HepG2 (cell line): ENCODE measurements around the gene CCDC191.

Experiments
- CCAR2 ChIP-seq: fragments of 200-400 bp; formaldehyde crosslinking; optimal IDR thresholded peaks from 2 replicates; pipeline ENCODE3; 2018; ENCODE audit warnings: low read depth, mild to moderate bottlenecking, low read length, moderate library complexity
- CTCF ChIP-seq: sonication (generic); formaldehyde crosslinking; IDR thresholded peaks from 2 replicates; pipeline ENCODE4 v1.5.0; 2020; ENCODE audit warnings: mild to moderate bottlenecking, missing genetic modification reagents, moderate library complexity
- DRAP1 ChIP-seq: IDR thresholded peaks from 2 replicates; pipeline ENCODE4 v1.6.1; 2016; ENCODE audit warnings: missing genetic modification reagents, missing compliant biosample characterization
- ZFY ChIP-seq: sonication (generic); formaldehyde crosslinking; IDR thresholded peaks from 2 replicates; pipeline ENCODE4 v1.4.0; 2020; ENCODE audit warnings: missing genetic modification reagents
- ZZZ3 ChIP-seq: sonication (generic); formaldehyde crosslinking; IDR thresholded peaks from 2 replicates; pipeline ENCODE4 v1.4.0; 2020; ENCODE audit warnings: missing genetic modification reagents, mild to moderate bottlenecking, borderline replicate concordance

- TF ChIP-seq ZFY (CRISPR knock-in tag) (no peak), CCAR2 (no peak), ZZZ3 (CRISPR knock-in tag) (no peak), CTCF (no peak), DRAP1 (CRISPR knock-in tag) (no peak)
These were observed 36.1 kb upstream of the CCDC191 start for GRCh38 chr3:114092151-114093015.
